GM21825 (cell line): ENCODE data around the gene GPR176.

Source experiments
- ATAC-seq: cut with Tn5 transposase; IDR thresholded peaks from one replicate; pipeline ENCODE4 v1.9.1; 2021; ENCODE audit warnings: mild to moderate bottlenecking, moderate library complexity; ENCODE audit not compliant: unreplicated experiment

The GPR176 gene

DNA sequence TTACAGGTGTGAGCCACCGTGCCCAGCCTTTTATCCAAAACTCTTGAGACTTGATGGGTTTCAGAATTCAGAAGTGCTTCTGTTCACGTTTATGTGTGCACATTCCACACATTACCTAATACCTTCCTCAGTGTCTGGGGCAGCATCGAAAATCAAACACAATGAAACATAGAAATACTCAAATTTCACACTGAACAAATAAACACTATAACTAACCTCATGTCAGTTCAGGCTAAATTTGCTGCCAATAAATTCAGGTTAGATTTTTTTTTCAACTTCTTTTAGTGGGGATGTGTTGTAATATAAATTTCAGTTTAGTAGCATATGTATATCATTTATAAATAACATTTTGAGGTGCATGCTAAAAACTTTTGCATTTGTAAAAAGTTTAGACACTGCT is 16.6 kb upstream of the GPR176 start:
- no peak for ATAC-seq

DNA sequence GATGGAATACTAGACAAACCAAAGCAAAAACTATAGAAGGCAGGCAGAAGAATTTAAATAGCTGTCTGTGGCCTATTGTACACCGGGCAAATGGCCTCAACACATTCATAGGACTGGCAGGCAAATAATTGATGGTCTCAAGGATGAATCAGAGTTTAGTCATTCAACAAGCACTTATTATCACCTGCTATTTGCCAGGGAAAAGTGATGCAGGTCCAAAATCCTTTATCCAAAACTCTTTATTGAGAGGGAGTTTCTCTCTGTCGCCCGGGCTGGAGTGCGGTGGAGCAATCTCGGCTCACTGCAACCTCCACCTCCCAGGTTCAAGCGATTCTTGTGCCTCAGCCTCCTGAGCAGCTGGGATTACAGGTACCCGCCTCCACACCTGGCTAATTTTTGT is 16.1 kb upstream of the GPR176 start:
- no peak for ATAC-seq

- ATAC-seq = no peak
These were observed 15.2 kb upstream of the GPR176 start for GRCh38 chr15:39935241-39935640.

- peak; percentile 11 for ATAC-seq
These were observed 14.5 kb upstream of the GPR176 start for GRCh38 chr15:39934397-39935071.

GRCh38 chr15:39931615-39932014 is 11.5 kb upstream of the GPR176 start:
- ATAC-seq = no peak

DNA sequence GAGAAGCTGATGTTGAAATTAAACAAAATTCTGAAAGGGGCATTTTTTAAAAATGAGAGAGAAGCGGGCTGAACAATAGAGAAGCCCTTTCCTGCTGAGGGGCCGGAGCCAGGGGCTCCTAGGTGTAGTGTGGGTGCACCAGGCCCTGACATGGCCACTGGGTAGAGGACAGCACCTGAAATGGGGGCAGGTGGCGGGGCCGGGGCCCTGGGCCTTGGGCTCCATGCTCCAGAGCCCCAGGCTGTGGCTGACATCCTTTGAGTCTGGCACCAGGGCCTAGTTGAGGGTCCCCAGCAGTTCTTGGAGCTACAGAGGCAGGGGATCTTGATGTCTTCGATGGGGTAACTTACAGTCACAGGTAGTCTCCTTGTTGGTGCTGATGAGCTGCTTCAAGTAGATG is 6.5 kb upstream of the GPR176 start:
- no peak for ATAC-seq

DNA sequence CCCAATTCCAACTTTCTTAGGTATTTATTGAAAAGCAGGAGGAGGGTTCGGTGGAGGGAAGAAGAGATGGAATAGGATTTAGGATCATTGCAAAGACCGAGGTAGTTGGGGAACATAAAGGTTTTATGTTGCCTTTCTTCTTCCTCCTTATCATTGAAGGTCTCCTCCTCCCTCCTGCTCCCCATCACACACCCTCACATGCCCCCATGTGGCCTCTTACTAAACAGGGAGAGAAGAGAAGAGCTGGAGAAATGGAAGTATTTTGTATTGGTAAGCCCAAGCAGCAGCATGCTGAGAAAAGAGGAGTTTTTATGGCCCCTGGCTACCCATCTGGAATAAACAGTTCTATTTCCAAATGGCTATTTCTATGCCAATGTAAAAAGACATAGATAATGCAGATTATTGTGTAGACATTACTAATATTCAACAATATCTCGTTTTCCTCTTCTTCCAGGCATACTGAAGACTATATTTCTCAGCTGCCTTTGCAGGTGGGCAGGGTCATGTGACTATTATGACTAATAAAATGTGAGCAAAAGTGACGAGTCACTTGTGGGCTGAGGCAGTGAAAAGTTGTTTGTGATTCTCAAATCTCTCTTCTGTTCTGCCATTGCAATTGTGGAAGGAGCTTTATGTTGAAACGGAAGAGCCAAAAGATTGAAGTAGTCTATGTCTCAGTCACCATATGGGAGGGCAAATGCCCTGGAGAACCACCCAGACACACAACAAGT is 5.2 kb upstream of the GPR176 start:
- no peak for ATAC-seq

DNA sequence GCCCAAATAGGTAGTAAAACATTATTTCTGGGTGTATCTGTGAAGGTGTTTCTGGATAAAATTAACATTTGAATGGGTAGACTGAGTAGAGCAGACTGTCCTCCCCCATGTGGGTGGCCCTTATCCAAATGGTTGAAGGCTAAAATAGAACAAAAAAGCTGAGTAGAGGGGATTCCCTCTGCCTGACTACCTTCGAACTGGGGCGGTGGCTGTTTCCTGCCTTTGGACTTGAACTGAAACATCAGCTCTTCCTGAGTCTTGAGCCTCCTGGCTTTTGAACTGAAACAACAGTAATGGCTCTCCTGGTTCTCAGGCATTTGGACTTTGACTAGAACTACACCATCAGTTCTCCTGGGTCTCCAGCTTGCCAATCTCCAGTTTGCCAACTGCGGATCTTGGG is 4.4 kb upstream of the GPR176 start:
- ATAC-seq = no peak

DNA sequence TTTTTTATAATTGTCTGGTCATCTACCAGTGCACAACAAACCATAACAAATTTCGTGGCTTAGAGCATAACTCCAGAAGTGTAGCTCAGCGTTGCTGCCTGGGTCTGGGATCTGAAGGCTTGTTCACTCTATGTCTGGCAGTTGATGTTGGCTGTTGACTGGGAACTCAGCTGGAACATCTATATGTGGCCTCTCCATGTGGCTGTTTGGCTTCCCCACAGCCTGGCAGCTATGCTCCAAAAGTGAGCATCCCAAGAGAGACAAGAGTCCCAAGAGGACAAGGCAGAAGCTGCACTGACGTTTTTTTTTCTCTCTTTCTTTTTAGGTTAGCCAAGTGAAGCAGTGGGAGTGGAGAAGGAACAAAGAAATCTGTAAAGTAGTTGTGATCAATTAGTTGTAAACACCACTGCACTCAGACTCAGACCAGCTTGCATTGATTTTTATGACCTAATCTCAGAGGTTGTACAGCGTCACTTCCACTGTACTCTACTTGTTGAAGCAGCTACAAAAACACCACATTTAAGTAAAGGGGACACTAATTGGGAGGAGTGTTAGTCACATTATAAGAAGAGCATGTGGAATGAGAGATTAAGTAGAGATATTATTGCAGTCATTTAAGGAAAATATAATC is 2.5 kb upstream of the GPR176 start:
- no peak for ATAC-seq

DNA sequence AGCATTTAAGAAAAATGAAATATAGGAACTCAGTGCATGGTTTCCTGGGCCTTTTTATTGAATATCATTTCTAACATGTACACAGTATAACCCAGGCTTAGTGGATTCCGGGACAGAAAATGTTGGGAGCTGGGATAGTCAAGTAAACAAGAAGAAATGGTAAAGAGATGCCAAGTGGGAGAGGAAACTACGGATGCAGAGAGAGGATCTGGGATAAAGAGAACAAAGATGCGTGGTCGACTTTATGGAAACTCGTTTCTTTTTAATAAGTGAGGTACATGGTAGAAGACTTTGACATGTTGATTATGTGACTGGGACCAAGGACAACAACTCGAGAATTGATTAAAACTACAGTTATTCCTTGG is 1.2 kb upstream of the GPR176 start:
- ATAC-seq = no peak

DNA sequence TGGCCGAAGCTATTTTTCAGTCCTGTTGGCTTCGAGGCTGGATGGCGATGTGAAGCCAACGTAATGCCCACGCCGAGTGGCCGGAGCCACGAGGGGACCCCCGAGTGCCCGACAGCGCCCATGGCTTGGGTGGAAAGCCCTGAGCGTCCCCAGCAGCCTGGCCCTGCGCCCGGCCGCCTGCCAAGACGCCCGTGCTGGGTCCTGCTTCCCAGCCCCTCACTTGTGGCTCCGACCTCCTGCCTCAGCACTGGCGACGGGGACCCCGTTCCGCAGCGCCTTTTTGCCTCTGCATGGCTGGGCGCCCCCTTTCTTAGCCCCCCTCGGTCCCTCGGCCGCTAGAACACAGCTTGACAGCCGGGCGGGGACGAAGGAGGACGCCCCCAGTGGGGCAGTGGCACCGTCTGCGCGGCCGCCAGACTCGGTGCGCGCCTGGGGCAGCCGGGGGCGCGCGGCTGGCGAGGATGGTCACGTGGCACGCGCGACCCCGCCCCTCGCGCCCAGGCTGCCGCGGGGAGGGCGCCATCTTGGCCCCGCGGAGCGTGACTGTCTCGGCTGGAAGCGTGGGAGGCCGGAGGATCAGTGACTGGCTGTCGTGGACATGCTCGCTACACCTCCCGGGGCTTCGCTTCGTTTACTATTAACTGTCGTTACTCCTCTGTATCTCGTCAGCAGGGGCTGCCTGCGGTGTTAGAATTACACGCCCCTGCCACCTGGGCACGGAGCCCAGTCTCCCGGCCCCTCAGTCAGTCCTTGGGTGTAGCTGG is 626 bp upstream of the GPR176 start:
- ATAC-seq = peak; percentile 85

DNA sequence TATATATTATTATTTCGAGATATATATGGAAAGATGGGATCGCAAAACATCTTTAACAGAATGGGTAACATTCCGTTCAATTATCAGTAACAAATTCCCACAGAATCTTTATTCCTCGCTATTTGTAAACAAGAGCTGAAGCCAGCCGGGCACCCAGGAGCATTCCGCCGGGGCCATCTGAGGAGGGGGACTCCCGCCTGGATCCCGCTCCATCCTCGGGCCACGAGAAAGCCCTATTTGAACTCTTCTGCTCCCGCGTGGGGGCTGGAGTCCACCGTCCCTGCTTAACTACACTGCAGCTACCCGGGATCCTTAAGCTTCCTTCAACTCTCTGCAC is 687 bp downstream of the GPR176 start:
- no peak for ATAC-seq

DNA sequence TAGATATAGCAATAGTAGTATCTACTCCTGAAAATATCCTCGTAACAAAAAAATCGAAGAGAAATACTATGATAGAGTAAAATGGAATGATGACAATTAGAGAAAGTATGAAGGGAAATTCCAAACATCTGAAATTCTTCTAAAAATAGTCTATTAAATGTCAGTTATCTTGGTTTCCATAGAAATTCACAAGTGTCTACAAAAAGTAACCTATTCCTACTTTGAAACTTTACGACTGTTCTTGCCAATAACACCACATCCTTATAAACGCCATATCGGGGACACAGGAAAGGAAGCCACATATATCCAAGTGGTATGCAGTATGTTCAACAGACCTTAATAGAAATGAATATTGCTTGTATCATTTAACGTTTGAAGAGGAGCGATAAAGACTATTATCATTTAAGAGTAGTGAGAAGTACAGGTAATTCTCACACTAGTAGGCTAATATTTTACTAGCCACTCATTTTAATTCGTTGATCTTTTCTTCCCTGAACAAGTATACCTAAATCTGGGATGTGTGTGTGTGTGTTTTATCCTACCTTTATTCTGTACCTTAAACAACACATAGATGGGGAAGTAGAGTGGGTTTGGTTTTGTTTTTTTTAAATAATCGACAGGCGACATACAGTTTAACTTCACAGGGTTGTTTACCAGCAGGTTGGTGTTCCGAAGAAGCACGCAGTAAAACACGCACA is 1.2 kb downstream of the GPR176 start:
- no peak for ATAC-seq

- no peak for ATAC-seq
These were observed 5.1 kb downstream of the GPR176 start for GRCh38 chr15:39914977-39915376.

GRCh38 chr15:39909007-39909406 is 11.1 kb downstream of the GPR176 start:
- no peak for ATAC-seq

- ATAC-seq = no peak
These were observed 11.9 kb downstream of the GPR176 start for GRCh38 chr15:39908186-39908585.

DNA sequence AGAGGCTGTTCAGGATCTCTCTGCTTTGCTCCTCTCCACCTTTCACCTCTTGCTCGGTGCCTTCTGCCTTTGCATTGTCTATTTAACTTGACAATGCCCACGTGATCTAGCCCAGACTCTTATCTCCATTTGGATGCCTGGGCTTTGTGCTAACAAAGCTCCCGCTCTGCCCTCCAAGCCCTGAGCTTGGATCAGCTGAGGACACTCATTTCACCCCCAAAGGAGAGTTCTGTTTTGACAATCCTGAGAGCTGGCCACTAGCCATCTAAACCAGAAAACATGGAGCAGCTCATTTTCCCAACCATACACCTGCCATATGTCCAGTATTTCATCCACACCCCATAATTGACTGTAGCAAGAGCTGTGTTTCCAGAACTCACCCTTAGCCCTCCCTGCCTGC is 12.8 kb downstream of the GPR176 start:
- ATAC-seq = no peak

- ATAC-seq = no peak
These were observed 16.0 kb downstream of the GPR176 start for GRCh38 chr15:39904115-39904514.

DNA sequence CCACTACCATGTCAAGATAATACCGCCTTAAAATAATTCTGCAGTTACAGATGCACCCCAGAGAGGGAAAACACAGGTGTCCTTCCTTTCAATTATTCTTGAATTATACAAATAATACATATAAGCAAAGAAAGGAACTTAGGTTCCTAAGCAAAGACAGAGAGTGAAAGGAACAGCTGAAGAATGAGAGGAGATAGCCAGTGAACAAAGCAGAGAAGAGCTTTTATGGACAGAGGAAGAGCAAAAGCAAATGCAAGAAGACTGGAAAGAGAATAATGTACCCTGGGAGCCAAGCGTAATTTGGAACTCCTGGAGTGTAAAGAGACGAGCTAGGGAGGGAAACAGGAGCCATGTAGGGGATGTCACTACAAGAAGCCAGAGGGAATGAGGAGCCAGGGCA is 21.7 kb downstream of the GPR176 start:
- no peak for ATAC-seq

DNA sequence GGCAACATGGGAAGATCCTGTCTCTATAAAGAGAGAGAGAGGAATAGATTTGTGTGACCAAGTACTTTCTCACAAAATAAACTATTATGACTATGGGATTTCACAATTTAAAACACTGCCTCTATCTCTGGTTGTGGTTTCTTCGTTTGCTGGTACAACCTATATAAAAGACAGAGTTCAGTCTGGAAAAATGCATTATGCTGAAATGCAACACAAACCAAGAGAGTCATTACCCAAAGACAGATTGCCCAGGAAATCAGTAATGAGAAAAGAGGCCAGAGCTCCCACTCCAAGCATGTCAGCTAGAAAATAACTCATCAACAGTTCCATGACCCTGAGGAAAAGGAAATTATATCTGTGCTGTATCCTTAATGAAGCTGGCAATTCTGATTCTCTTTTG is 23.2 kb downstream of the GPR176 start:
- no peak for ATAC-seq

GRCh38 chr15:39896101-39896500 is 24.0 kb downstream of the GPR176 start:
- ATAC-seq = no peak
